Fibroblast of the aortic adventitia (primary cell): Measurements from ENCODE around the gene IGSF9. TPM values are rescaled to one million over a fixed set of nuclear protein-coding genes. Genes with fewer than 3 reads are reported as not detected.

ENCODE experiments used
- DNase-seq: peaks from one replicate; pipeline ENCODE4 v3.0.0-alpha.2; 2010; ENCODE audit warnings: low read depth
- H3K4me3 ChIP-seq: 2 replicates; pipeline ENCODE4 v1.5.1; 2011; ENCODE audit warnings: low read depth, mild to moderate bottlenecking, control low read depth, low read length, moderate library complexity
- CTCF ChIP-seq: IDR thresholded peaks from 2 replicates; pipeline ENCODE4 v1.5.1; 2011; ENCODE audit warnings: mild to moderate bottlenecking, low read length, control low read depth, inconsistent platforms; ENCODE audit not compliant: insufficient read depth
- total RNA-seq: library from RNA; depleted of rRNA; stranded (reverse); fragments of >200 nt; gene quantifications from 2 replicates; pipeline ENCODE4 v1.2.3, GENCODE V29; 2012; ENCODE audit warnings: low replicate concordance

IGSF9 gene
- total RNA-seq, 1 donor: not detected

DNA sequence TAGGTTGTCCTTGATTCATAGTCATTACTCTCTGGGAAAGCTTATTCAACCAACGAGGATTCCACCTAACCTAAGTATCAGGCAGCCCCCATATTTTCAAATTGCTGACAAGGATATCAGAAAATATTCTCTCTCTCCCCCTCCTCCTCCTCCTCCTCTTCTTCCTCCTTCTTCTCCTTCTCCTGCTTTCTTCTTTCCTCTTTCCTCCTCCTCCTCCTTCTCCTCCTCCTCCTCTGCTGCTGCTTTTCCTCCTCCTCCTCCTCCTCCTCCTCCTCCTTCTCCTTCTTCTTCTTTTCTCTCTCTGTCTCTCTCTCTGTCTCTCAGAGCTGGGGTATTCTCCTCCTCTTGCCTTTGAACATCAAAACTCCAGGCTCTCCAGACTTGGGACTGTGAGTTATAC, 2.5 kb upstream of the IGSF9 start:
- no peak for DNase-seq
- TF ChIP-seq CTCF: no peak
- H3K4me3 ChIP-seq: no peak overlapping the region

- peak; percentile 45 for DNase-seq
- H3K4me3 ChIP-seq: no peak overlapping the region
- no peak for TF ChIP-seq CTCF
Observed at GRCh38 chr1:159946242-159947187, 1.1 kb upstream of the IGSF9 start.

DNA sequence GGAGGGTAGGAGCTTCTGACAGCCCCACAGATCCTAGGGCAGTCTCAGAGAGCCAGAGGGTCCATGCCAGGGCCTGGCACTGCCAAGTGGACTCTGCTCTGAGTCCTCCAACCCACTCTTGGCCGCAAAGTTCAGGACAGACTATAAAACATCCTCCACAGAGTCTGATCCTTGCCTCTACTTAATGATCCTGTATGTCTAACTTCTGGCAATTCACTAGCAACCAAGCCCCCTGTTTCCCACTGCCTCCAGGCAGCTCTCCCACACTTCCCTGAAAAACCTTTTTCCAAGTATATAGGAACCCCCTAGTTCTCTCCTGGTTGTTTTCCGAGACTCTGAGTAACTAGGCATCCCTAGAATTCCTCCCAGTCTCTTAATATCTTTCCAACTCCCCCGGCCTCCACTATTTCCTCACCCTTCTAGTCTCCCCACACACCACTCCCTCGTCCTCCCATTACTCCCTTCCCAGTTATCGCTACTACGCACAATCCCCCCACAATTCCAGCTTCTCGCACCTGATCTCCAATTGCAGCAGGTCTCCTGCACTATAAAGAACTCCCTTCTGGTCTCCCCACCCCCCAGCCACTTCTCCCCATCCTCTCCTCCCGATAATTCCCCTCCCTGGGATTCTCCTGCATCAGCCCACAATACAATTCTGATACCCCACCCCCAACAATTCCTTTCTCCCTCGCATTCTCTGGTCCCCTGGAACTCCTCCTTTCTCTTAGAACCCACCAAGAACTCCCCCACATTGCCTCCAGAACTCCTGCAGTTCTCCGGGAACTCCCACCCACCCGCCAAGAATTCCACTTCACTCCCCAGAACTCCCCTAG, 574 bp downstream of the IGSF9 start:
- TF ChIP-seq CTCF: no peak
- H3K4me3 ChIP-seq: peak overlapping the region; percentile 60
- DNase-seq: no peak

- H3K4me3 ChIP-seq: no peak overlapping the region
- TF ChIP-seq CTCF: no peak
- no peak for DNase-seq
Observed at GRCh38 chr1:159943908-159944622, 1.3 kb downstream of the IGSF9 start.

GRCh38 chr1:159943278-159943640, 2.2 kb downstream of the IGSF9 start:
- no peak for DNase-seq
- no peak for TF ChIP-seq CTCF
- no peak overlapping the region for H3K4me3 ChIP-seq

DNA sequence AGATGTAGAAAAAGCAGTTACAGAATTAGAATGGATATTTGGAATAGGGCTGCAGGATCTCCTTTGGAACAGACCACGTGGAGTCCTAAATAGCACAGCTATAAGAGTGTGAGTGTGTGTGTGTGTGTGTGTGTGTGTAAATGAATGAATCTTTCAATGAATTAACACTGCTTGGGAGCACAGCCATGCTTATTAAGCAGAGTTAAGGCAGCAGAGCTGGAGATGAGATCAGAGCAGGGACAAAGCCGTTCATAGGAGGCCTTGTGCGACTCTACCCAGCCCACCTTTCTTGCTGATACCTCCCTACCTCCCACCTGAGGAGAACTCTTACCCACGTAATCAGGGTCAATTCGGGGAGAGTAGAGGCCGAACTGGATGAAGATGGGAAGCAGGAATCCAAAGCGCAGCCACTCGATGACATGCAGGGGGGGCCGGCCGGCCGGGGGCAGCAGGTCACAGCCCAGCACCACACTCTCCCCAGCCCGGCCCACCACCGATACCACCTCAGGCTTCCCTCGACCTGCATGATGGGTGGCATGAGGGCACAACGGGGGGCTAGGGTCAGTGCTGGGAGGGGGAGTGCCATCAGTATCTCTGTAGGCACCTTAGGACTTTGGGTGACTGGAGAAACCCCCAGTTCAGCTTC, 2.7 kb downstream of the IGSF9 start:
- DNase-seq: no peak
- no peak overlapping the region for H3K4me3 ChIP-seq
- TF ChIP-seq CTCF: no peak
